Stimulated activated CD4-positive, alpha-beta T cell treated with anti-CD3 and anti-CD28 coated beads, TNF-alpha, amount 100 ng/mL, for 1 hour (primary cell): ENCODE data around the gene FBXO31.
"Not testable (repeated sequence)": the region's sequence is repeated elsewhere in the genome, so short reads cannot be mapped to it uniquely, and the experiment has no call there.

ENCODE experiments used
- DNase-seq, 3 donors: peaks; one replicate each; pipeline ENCODE4 v3.0.0-alpha.2; 2020; ENCODE audit warnings: low read depth in 3 of 3, low spot score in 1 of 3

Gene FBXO31

GRCh38 chr16:87365021-87365713 is 18.4 kb downstream of the FBXO31 start:
- no peak for DNase-seq

GRCh38 chr16:87363771-87364455 is 19.7 kb downstream of the FBXO31 start:
- no peak for DNase-seq

DNA sequence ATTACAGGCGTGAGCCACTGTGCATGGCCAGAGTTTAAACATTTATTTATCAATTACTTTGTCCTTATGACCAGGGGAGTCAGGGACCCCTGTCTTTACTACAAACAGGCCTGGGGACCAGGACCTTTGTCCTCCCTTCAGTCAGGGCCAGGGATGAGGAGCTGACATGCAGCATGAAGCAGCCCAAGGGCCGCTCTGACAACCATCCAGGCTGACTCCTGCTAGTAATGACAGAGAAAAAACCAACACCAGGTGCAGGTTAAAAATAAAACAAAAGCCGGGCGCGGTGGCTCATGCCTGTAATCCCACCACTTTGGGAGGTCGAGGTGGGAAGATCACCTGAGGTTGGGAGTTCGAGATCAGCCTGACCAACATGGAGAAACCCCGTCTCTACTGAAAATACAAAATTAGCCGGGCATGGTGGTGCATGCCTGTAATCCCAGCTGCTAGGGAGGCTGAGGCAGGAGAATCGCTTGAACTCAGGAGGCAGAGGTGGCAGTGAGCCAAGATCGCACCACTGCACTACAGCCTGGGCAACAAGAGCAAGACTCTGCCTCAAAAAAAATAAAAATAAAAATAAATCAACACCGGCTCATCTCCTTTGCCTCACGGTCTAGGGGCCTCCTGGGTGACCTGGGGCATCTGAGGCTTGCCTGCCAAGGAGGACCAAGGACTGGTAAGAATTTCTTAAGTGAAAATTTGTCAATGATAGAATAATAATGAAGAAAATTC is 20.6 kb downstream of the FBXO31 start:
- DNase-seq = not testable (repeated sequence)

- no peak for DNase-seq
Observed at GRCh38 chr16:87361916-87362619, 21.5 kb downstream of the FBXO31 start.

- DNase-seq = no peak
Observed at GRCh38 chr16:87360862-87361610, 22.5 kb downstream of the FBXO31 start.

- DNase-seq = no peak
Observed at GRCh38 chr16:87359121-87359520, 24.5 kb downstream of the FBXO31 start.

- no peak for DNase-seq
Observed at GRCh38 chr16:87358696-87359095, 24.9 kb downstream of the FBXO31 start.

- no peak for DNase-seq
Observed at GRCh38 chr16:87358250-87358649, 25.3 kb downstream of the FBXO31 start.

- DNase-seq = no peak
Observed at GRCh38 chr16:87356491-87356853, 27.1 kb downstream of the FBXO31 start.

DNA sequence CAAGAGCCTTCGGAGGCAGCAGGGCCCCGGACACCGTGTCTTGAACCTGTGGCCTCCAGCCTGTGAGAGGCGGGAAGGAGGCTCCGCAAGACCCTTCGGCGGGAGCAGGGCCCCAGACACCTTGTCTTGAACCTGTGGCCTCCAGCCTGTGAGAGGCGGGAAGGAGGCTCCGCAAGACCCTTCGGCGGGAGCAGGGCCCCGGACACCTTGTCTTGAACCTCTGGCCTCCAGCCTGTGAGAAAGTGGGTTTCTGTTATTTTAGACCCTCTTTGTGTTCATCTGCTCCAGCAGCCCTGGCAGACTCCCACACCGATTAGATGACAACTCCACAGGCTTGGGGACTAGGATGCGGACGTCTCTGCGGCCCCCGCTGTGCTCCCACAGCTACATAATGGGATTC is 30.0 kb downstream of the FBXO31 start:
- DNase-seq = no peak

- DNase-seq = no peak
Observed at GRCh38 chr16:87352818-87353217, 30.8 kb downstream of the FBXO31 start.

DNA sequence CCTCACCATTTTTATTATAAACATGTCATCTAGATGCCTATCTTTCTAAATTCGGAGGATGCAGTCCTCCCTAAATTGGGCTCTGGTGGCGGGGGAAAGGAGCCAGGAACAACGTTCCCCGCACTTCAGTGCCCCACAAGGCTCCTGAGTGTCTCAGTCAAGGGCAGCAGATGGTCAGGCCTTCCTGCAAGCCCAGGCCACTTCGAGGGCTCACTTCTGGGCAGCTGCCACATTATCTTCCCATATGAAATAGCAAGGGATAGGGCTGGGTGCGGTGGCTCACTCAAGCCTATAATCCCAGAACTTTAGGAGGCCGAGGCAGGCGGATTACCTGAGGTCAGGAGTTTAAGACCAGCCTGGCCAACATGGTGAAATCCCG is 32.3 kb downstream of the FBXO31 start:
- DNase-seq = no peak

DNA sequence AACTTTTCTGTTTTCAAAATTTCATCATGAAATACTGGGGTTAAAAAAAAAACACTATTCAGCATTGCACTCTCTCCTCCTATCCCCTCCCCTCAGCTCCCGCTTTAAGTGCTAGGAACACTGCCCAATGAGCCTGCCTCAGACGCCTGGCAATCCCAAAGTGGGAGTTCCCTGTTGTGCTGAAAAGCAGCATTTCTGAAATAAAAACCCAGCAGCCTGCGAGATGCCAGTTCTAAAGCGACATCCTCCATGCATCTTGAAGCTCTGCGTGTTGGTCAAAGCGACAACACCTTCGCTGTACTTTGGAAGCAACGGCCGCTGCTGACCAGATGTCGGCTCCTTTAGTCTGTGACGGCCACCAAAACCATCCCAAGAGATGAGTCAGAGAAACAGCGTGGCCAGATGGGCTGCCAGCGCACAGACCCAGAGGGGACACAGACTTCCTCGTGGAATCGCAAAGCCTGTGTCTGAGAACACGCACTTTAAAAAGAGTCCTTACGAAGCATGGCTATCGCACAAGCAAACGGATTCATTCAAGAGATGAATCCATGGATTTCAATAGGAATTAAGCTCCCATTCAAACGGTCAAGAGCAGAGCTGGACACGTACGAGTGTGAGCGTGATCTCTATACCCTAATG is 32.8 kb downstream of the FBXO31 start:
- no peak for DNase-seq

DNA sequence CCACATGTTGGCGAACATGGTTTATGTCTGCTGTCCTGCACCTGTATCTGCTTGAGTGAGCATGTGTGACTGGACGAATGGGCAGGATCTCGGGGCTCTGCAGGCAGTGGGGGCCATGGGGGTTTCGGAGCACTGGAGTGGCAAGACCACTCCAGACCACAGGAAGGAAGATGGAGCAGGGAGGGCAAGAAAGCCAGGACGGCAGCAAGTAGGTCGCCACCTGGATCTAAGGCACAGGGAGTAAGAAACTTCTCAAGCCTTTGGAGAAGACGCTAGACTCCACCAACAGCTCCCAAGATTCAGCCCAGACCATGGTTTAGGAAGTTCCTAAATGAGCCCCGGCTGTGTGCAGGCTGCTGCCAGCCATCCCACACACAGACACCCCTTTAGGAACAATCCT is 33.5 kb downstream of the FBXO31 start:
- DNase-seq = no peak

GRCh38 chr16:87348616-87349157 is 34.9 kb downstream of the FBXO31 start:
- DNase-seq = no peak

DNA sequence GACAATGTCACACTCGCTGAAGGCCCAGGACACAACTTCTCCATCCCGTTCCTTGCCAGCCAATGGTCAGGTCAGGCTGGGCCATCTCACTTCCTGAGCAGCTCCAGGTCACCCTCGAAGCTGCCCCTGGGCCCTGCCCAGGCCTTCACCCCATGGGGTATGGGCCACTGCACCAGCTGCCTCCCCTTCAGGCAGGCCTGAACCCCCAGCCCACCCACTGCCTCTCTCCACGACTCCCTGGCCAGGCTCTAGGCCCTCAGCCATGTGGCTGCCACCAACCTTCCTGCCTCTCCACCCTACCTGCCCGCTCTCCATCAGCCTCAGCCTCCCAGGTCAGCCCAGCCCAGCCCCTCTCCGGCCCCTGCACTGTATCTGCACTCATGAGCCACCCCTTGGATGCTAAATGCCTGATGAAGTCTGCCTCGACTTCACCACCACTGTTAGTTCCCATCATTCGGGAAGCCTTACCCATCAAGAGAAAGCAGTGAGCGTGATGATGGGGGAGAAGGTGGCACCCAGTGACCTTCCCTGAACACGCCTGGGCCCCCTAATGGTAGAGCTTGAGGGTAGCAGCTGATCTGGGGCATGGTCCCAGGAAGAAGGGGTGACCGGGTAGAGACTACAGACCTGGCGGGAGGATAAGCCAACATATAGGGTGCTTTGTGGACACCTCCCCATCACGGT is 35.5 kb downstream of the FBXO31 start:
- no peak for DNase-seq

- no peak for DNase-seq
Observed at GRCh38 chr16:87346517-87347060, 37.0 kb downstream of the FBXO31 start.

GRCh38 chr16:87345726-87346424 is 37.7 kb downstream of the FBXO31 start:
- no peak for DNase-seq
